Uterus (tissue), 4 donors: ENCODE data around the gene TMEM150A. TPM values are rescaled to one million over a fixed set of nuclear protein-coding genes. Genes with fewer than 3 reads are reported as not detected.
"Not testable (repeated sequence)": the region's sequence is repeated elsewhere in the genome, so short reads cannot be mapped to it uniquely, and the experiment has no call there.

Source experiments
- DNase-seq, 2 donors: peaks; one replicate each; pipeline ENCODE4 v3.0.0-alpha.2; 2019 to 2020
- H3K27ac ChIP-seq, 2 donors: fragments of 200-600 bp; sonication (generic); 1 replicate in 1 of 2; 2 replicates in 1 of 2; pipeline ENCODE4 v1.5.1; 2016 to 2018
- H3K27me3 ChIP-seq, 2 donors: fragments of 200-600 bp; sonication (generic); one replicate each; pipeline ENCODE4 v1.5.1; 2018 to 2019; ENCODE audit warnings: control low read depth in 1 of 2
- H3K36me3 ChIP-seq, 2 donors: fragments of 200-600 bp; sonication (generic); one replicate each; pipeline ENCODE4 v1.5.1; 2019; ENCODE audit warnings: control low read depth in 1 of 2
- H3K4me1 ChIP-seq, 2 donors: fragments of 200-600 bp; sonication (generic); one replicate each; pipeline ENCODE4 v1.5.1; 2018 to 2019; ENCODE audit warnings: control low read depth in 1 of 2
- H3K4me3 ChIP-seq, 2 donors: fragments of 200-600 bp; sonication (generic); 1 replicate in 1 of 2; 2 replicates in 1 of 2; pipeline ENCODE4 v1.5.1; 2018 to 2019; ENCODE audit warnings: mild to moderate bottlenecking in 1 of 2
- H3K9me3 ChIP-seq, 2 donors: fragments of 200-600 bp; sonication (generic); one replicate each; pipeline ENCODE4 v1.5.1; 2019; ENCODE audit warnings: control low read depth in 1 of 2
- POLR2A ChIP-seq, 2 donors: fragments of 450-650 bp; IDR thresholded peaks; one replicate each; pipeline ENCODE4 v1.6.1; 2016; ENCODE audit warnings: antibody characterized with exemption in 2 of 2, mild to moderate bottlenecking in 1 of 2, moderate library complexity in 1 of 2
- intact Hi-C: fragments of 100-400 bp; cut with DNase I; formaldehyde crosslinking; loops from one replicate; pipeline ENCODE4 v1.15.1; 2023; ENCODE audit warnings: low total_unique reads
- total RNA-seq, 4 donors: library from RNA; depleted of rRNA in 3 of 4; stranded (reverse); fragments of >200 nt in 3 of 4; gene quantifications; one replicate each; pipeline versions ENCODE4 v1.1.0 to v1.2.4, GENCODE V29; 2014 to 2023
- TF ChIP-seq, protein P1 (sequence below), 4 experiments: fragments of 200-600 bp in 2 of 4; fragments of 450-650 bp in 2 of 4; sonication (generic) in 2 of 4; IDR thresholded peaks; one replicate each; pipeline ENCODE4 v1.5.1; 2016 to 2019; ENCODE audit warnings: antibody characterized with exemption in 4 of 4, mild to moderate bottlenecking in 2 of 4, moderate library complexity in 1 of 4
- donor health status: DM: yes; HTN: yes; CAD: no.

Gene TMEM150A
- total RNA-seq, 4 donors from 2014 or later = 2.6 to 24.1 (median 7.8) TPM; not detected in 1

DNA sequence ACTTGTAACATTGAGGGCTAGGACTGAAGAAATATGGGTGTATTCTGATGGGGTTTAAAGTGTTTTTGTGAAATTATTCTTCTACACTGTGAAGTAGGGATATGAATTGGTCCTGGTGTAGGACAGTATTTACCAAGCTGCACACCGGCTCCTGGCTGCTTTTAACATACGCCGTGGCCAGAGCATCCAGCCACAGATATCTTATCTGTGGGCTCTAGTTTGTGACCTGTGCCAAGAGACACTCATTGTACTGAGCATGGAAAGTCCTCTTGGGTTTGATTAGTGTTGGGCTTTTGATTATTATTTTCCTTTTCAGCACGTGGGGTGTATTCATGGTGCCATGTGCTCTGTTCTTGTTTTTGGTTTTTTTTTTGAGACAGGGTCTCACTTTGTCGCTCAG is 21.5 kb upstream of the TMEM150A start:
- no peaks in the 10 kb centered on the region for H3K27me3 ChIP-seq
- TF ChIP-seq, protein P1, sequence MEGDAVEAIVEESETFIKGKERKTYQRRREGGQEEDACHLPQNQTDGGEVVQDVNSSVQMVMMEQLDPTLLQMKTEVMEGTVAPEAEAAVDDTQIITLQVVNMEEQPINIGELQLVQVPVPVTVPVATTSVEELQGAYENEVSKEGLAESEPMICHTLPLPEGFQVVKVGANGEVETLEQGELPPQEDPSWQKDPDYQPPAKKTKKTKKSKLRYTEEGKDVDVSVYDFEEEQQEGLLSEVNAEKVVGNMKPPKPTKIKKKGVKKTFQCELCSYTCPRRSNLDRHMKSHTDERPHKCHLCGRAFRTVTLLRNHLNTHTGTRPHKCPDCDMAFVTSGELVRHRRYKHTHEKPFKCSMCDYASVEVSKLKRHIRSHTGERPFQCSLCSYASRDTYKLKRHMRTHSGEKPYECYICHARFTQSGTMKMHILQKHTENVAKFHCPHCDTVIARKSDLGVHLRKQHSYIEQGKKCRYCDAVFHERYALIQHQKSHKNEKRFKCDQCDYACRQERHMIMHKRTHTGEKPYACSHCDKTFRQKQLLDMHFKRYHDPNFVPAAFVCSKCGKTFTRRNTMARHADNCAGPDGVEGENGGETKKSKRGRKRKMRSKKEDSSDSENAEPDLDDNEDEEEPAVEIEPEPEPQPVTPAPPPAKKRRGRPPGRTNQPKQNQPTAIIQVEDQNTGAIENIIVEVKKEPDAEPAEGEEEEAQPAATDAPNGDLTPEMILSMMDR (IDR thresholded peaks at IDR 0.05) = no peak
- TF ChIP-seq POLR2A (IDR thresholded peaks at IDR 0.05) = no peak
- no peak overlapping the region for H3K4me3 ChIP-seq
- intact Hi-C loops = no loop called here
- DNase-seq = no peak
- H3K9me3 ChIP-seq = no peaks in the 10 kb centered on the region
- H3K4me1 ChIP-seq = no peaks in the 10 kb centered on the region
- no peaks in the 10 kb centered on the region for H3K36me3 ChIP-seq
- H3K27ac ChIP-seq = no peak overlapping the region

GRCh38 chr2:85621338-85621737 is 18.8 kb upstream of the TMEM150A start:
- H3K27me3 ChIP-seq = no peaks in the 10 kb centered on the region
- no peak for DNase-seq
- H3K27ac ChIP-seq = no peak overlapping the region
- H3K4me1 ChIP-seq = peaks cover 8 to 11% of the 10 kb centered on the region in 2 donors
- H3K36me3 ChIP-seq = no peaks in the 10 kb centered on the region
- intact Hi-C loops = no loop called here
- H3K4me3 ChIP-seq = no peak overlapping the region
- no peaks in the 10 kb centered on the region for H3K9me3 ChIP-seq
- TF ChIP-seq POLR2A (IDR thresholded peaks at IDR 0.05) = no peak

- intact Hi-C loops = no loop called here
- no peaks in the 10 kb centered on the region for H3K9me3 ChIP-seq
- no peak for TF ChIP-seq POLR2A (IDR thresholded peaks at IDR 0.05)
- TF ChIP-seq, protein P1 (IDR thresholded peaks at IDR 0.05) = no peak
- no peak overlapping the region for H3K4me3 ChIP-seq
- H3K36me3 ChIP-seq = no peaks in the 10 kb centered on the region
- H3K27ac ChIP-seq = no peak overlapping the region
- no peaks in the 10 kb centered on the region for H3K27me3 ChIP-seq
- peaks cover 8 to 11% of the 10 kb centered on the region in 2 donors for H3K4me1 ChIP-seq
- DNase-seq = no peak
Measured at GRCh38 chr2:85619617-85620016, 17.1 kb upstream of the TMEM150A start.

GRCh38 chr2:85617723-85618122 is 15.2 kb upstream of the TMEM150A start:
- not testable (repeated sequence) for H3K4me3 ChIP-seq

GRCh38 chr2:85615413-85615728 is 12.9 kb upstream of the TMEM150A start:
- no peaks in the 10 kb centered on the region for H3K36me3 ChIP-seq
- H3K4me1 ChIP-seq = peaks cover 8 to 11% of the 10 kb centered on the region in 2 donors
- peak overlapping the region; percentile 82 to 87 for H3K27ac ChIP-seq
- H3K27me3 ChIP-seq = no peaks in the 10 kb centered on the region
- no peaks in the 10 kb centered on the region for H3K9me3 ChIP-seq
- intact Hi-C loops = no loop called here
- peak overlapping the region in 1 of 2 donors; percentile 91 for H3K4me3 ChIP-seq
- TF ChIP-seq, protein P1 (IDR thresholded peaks at IDR 0.05) = no peak
- no peak for TF ChIP-seq POLR2A (IDR thresholded peaks at IDR 0.05)
- DNase-seq = no peak

More at GRCh38 chr2:85617723-85618122, 15.2 kb upstream of the TMEM150A start:
- H3K36me3 ChIP-seq, H3K9me3 ChIP-seq, intact Hi-C loops, H3K27ac ChIP-seq, H3K27me3 ChIP-seq, DNase-seq: not testable (repeated sequence)
- peaks cover 8 to 11% of the 10 kb centered on the region in 2 donors for H3K4me1 ChIP-seq

DNA sequence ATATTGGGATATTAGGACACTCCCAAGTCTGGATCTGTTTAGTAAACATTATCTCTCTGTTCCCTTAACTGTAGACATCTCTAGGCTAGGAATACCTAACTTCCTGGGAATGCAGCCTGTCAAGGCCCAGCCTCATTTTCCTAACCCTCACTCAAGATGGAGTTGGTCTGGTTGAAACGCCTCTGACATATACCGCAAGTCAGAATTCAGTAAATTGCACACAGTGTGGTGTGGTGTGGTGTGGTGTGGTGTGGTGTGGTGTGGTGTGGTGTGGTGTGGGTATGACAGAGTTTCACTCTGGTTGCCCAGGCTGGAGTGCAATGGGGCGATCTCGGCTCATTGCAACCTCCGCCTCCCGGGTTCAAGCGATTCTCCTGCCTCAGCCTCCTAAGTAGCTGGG is 12.3 kb upstream of the TMEM150A start:
- DNase-seq, H3K27me3 ChIP-seq, H3K4me3 ChIP-seq, intact Hi-C loops, H3K27ac ChIP-seq, H3K9me3 ChIP-seq, H3K36me3 ChIP-seq: not testable (repeated sequence)
- H3K4me1 ChIP-seq = peaks cover 8 to 11% of the 10 kb centered on the region in 2 donors
